Nephron progenitor cell (in vitro differentiated cells): ENCODE measurements around the gene GPR82.

ENCODE experiments used
- DNase-seq: peaks from one replicate; pipeline ENCODE4 v3.0.0; 2021
- H3K27ac Mint-ChIP-seq: 2 replicates; pipeline ENCODE4 v1.8.0; 2021; ENCODE audit warnings: mild to moderate bottlenecking, moderate library complexity, mixed read lengths
- H3K27me3 Mint-ChIP-seq: 2 replicates; pipeline ENCODE4 v1.8.0; 2021; ENCODE audit warnings: mild to moderate bottlenecking, low read depth, mixed read lengths; ENCODE audit not compliant: poor library complexity
- H3K36me3 Mint-ChIP-seq: 2 replicates; pipeline ENCODE4 v1.8.0; 2021; ENCODE audit warnings: low read depth, mixed read lengths
- H3K4me1 Mint-ChIP-seq: 2 replicates; pipeline ENCODE4 v1.8.0; 2021; ENCODE audit warnings: mixed read lengths
- H3K4me3 Mint-ChIP-seq: 2 replicates; pipeline ENCODE4 v1.8.0; 2021; ENCODE audit warnings: mild to moderate bottlenecking, moderate library complexity, mixed read lengths
- H3K9me3 Mint-ChIP-seq: 2 replicates; pipeline ENCODE4 v1.8.0; 2021; ENCODE audit warnings: mild to moderate bottlenecking, moderate library complexity, mixed read lengths
- CTCF ChIP-seq: fragments of 200-600 bp; sonication (generic); IDR thresholded peaks from 2 replicates; pipeline ENCODE4 v1.5.0; 2021; ENCODE audit warnings: antibody characterized with exemption

GPR82 gene

DNA sequence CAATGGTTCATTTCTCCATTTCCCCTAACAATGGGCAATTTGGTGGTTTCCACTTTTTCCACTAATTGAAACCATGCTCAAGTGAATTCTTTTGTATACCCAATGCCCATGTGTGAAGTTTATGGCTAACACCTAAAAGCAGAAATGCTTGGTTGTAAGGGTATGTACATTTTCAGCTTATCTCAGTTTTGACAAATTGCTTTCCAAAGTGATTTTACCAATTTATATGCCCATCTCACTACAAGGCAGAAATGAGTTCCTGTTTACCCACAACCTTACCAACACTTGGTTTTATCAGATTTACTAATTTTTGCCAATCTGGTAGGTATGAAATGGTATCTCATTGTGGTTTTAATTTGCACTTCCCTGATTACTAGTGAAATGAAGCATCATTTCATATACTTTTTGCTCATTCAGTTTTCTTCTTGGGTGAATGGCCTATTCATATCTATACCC, 20.4 kb upstream of the GPR82 start:
- DNase-seq, result no peak
- Mint-ChIP-seq H3K27ac (no peak overlapping the region), H3K27me3 (peaks cover 3% of the 10 kb centered on the region)

DNA sequence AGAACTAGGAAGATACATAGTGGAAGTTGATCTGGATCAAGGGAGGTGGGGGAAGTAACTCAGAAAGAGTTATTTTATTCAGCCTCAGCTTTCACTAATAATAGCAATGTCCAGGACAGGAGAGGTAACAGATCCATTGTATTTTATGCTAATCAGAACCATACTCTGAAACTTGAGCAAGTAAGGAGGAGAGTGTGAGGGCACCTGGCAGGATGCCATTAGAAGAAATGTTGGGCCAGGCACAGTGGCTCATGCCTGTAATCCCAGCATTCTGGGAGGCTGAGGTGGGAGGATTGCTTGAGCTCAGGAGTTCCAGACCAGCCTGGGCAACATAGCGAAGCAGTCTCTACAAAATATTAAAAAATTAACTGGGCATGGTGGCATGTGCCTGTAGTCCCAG, 18.9 kb upstream of the GPR82 start:
- peaks cover 15% of the 10 kb centered on the region for H3K9me3 Mint-ChIP-seq
- peaks cover 28% of the 10 kb centered on the region for H3K36me3 Mint-ChIP-seq
- H3K4me1 Mint-ChIP-seq, result no peaks in the 10 kb centered on the region
- DNase-seq, result no peak
- no peak overlapping the region for H3K27ac Mint-ChIP-seq
- peaks cover 3% of the 10 kb centered on the region for H3K27me3 Mint-ChIP-seq
- H3K4me3 Mint-ChIP-seq, result no peak overlapping the region
- TF ChIP-seq CTCF, result no peak

More for the DNA sequence above, 20.4 kb upstream of the GPR82 start:
- no peak overlapping the region for H3K4me3 Mint-ChIP-seq
- no peak for TF ChIP-seq CTCF
- H3K4me1 Mint-ChIP-seq, result no peaks in the 10 kb centered on the region
- peaks cover 15% of the 10 kb centered on the region for H3K9me3 Mint-ChIP-seq
- H3K36me3 Mint-ChIP-seq, result peaks cover 28% of the 10 kb centered on the region

- Mint-ChIP-seq H3K9me3 (peaks cover 15% of the 10 kb centered on the region), H3K27me3 (peaks cover 3% of the 10 kb centered on the region), H3K27ac (peak overlapping the region; percentile 21), H3K4me3 (no peak overlapping the region), H3K36me3 (peaks cover 28% of the 10 kb centered on the region), H3K4me1 (no peaks in the 10 kb centered on the region)
- DNase-seq, result no peak
- TF ChIP-seq CTCF, result no peak
Observed at GRCh38 chrX:41705680-41706374, 18.2 kb upstream of the GPR82 start.

DNA sequence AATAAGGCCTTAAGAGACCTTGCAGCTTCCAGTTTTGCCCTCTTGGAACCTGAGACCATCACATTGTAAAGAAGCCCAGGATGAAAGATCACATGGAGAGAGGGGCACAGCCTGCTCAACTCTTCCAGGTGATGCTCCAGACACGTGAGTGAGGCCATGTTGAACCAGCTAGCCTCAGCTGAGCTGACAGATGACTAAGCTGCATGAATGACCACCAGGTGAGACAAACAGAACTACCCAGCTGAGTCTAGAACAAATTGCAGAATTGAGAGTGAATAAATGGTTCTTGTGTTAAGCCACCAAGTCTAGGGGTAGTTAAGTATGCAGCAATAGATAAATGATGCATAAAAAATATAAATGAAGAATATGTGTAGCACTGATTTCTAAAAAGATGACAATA, 16.8 kb upstream of the GPR82 start:
- Mint-ChIP-seq H3K9me3 (peaks cover 16% of the 10 kb centered on the region), H3K4me3 (no peak overlapping the region), H3K4me1 (no peaks in the 10 kb centered on the region), H3K36me3 (peaks cover 17% of the 10 kb centered on the region), H3K27ac (no peak overlapping the region), H3K27me3 (peaks cover 3% of the 10 kb centered on the region)
- DNase-seq, result no peak
- TF ChIP-seq CTCF, result no peak

- peaks cover 8% of the 10 kb centered on the region for H3K9me3 Mint-ChIP-seq
- H3K4me3 Mint-ChIP-seq, result no peak overlapping the region
- H3K4me1 Mint-ChIP-seq, result no peaks in the 10 kb centered on the region
- no peak overlapping the region for H3K27ac Mint-ChIP-seq
- H3K27me3 Mint-ChIP-seq, result peaks cover 3% of the 10 kb centered on the region
- no peak for TF ChIP-seq CTCF
- peaks cover 12% of the 10 kb centered on the region for H3K36me3 Mint-ChIP-seq
- DNase-seq, result no peak
Observed at GRCh38 chrX:41708486-41708885, 15.5 kb upstream of the GPR82 start.

DNA sequence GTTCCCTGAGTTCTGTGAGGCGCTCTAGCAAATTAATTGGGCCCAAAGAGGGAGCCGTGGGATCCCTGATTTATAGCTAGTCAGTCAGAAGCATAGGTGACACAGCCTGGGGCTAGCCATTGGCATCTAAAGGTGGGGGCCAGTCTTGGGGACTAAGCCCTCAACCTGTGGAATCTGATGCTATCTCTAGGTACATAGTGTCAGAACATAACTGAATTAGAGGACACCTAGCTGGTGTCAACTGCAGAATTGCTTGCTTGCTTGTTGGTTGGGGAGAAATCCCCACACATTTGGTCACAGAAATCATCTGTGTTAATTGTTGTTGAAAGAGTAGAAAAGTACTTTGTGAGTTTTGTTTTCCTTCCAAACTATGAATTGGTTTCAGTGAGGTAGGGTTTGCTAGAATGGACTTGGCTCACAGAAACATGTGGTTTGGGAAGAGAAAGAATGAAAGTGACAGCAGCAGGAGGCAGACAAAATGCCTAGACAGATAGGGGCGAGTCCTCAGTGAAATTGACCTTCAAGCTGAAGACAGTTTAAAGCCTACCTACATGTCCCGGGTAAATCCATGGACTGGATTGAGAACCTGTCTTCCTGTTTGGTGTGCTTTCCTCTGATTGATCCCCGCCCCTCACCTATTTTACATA, 12.8 kb upstream of the GPR82 start:
- TF ChIP-seq CTCF, result no peak
- no peak for DNase-seq
- H3K9me3 Mint-ChIP-seq, result peaks cover 15% of the 10 kb centered on the region
- peaks cover 3% of the 10 kb centered on the region for H3K27me3 Mint-ChIP-seq
- H3K36me3 Mint-ChIP-seq, result peaks cover 12% of the 10 kb centered on the region
- no peak overlapping the region for H3K27ac Mint-ChIP-seq
- H3K4me1 Mint-ChIP-seq, result no peaks in the 10 kb centered on the region
- no peak overlapping the region for H3K4me3 Mint-ChIP-seq
